22Rv1 (cell line): ENCODE measurements around the gene CCT8L2.
"Not testable (repeated sequence)": the region's sequence is repeated elsewhere in the genome, so short reads cannot be mapped to it uniquely, and the experiment has no call there.

Experiments
- H3K27ac ChIP-seq: fragments of 450-650 bp; 2 replicates; pipeline ENCODE4 v1.5.1; 2017
- CTCF ChIP-seq: fragments of 450-650 bp; IDR thresholded peaks from 2 replicates; pipeline ENCODE4 v1.5.1; 2017; ENCODE audit warnings: mild to moderate bottlenecking
- ZFX ChIP-seq: fragments of 450-650 bp; IDR thresholded peaks from 2 replicates; pipeline ENCODE4 v1.6.1; 2017; ENCODE audit warnings: antibody characterized with exemption, borderline replicate concordance

CCT8L2 gene

GRCh38 chr22:16603448-16603768 is 10.8 kb upstream of the CCT8L2 start:
- TF ChIP-seq CTCF (no peak), ZFX (no peak)
- H3K27ac ChIP-seq: no peak overlapping the region

- peak overlapping the region; percentile 75 for H3K27ac ChIP-seq
These were observed 10.3 kb upstream of the CCT8L2 start for GRCh38 chr22:16602728-16603447.

- H3K27ac ChIP-seq: peak overlapping the region; percentile 75
These were observed 9.7 kb upstream of the CCT8L2 start for GRCh38 chr22:16602224-16602727.

- no peak for TF ChIP-seq CTCF
- no peak for TF ChIP-seq ZFX
- peak overlapping the region; percentile 75 for H3K27ac ChIP-seq
These were observed 9.0 kb upstream of the CCT8L2 start for GRCh38 chr22:16601437-16602223.

- H3K27ac ChIP-seq: peak overlapping the region; percentile 75
These were observed 8.2 kb upstream of the CCT8L2 start for GRCh38 chr22:16600644-16601436.

GRCh38 chr22:16599648-16600047 is 7.0 kb upstream of the CCT8L2 start:
- H3K27ac ChIP-seq: not testable (repeated sequence)

GRCh38 chr22:16595251-16595650 is 2.6 kb upstream of the CCT8L2 start:
- H3K27ac ChIP-seq: not testable (repeated sequence)

GRCh38 chr22:16594026-16594425 is 1.4 kb upstream of the CCT8L2 start:
- no peak overlapping the region for H3K27ac ChIP-seq
- no peak for TF ChIP-seq ZFX
- no peak for TF ChIP-seq CTCF

GRCh38 chr22:16592231-16592630 is 379 bp downstream of the CCT8L2 start:
- H3K27ac ChIP-seq: not testable (repeated sequence)

- H3K27ac ChIP-seq: not testable (repeated sequence)
These were observed 1.5 kb downstream of the CCT8L2 start for GRCh38 chr22:16591136-16591535.

- H3K27ac ChIP-seq: no peak overlapping the region
- TF ChIP-seq CTCF: no peak
- TF ChIP-seq ZFX: no peak
These were observed 5.6 kb downstream of the CCT8L2 start for GRCh38 chr22:16586991-16587390.
